ENCODE results near the gene TSHZ2.
"Not testable (repeated sequence)": the region's sequence is repeated elsewhere in the genome, so short reads cannot be mapped to it uniquely, and the experiment has no call there.

Gene TSHZ2

GRCh38 chr20:53020376-53020775 lies 48.2 kb downstream of the TSHZ2 start:
- no peak for TF ChIP-seq CTCF (IDR thresholded peaks at IDR 0.05; ENCODE audit: unreplicated experiment in 3 of 3)
- peaks cover 32% of the 10 kb centered on the region for H3K4me1 Mint-ChIP-seq
- no peak overlapping the region for H3K27ac Mint-ChIP-seq
- H3K9me3 Mint-ChIP-seq = peaks cover 2% of the 10 kb centered on the region
- H3K4me3 Mint-ChIP-seq = no peak overlapping the region
- peaks cover 42% of the 10 kb centered on the region for H3K36me3 Mint-ChIP-seq (ENCODE audit: low read depth)
- H3K27me3 Mint-ChIP-seq (ENCODE audit: low read depth) = no peaks in the 10 kb centered on the region

GRCh38 chr20:53020834-53021233 lies 48.7 kb downstream of the TSHZ2 start:
- Mint-ChIP-seq H3K36me3 (ENCODE audit: low read depth) (peaks cover 38% of the 10 kb centered on the region), H3K4me3 (no peak overlapping the region), H3K4me1 (peaks cover 36% of the 10 kb centered on the region), H3K27me3 (ENCODE audit: low read depth) (no peaks in the 10 kb centered on the region), H3K27ac (no peak overlapping the region), H3K9me3 (peaks cover 2% of the 10 kb centered on the region)
- TF ChIP-seq CTCF (IDR thresholded peaks at IDR 0.05; ENCODE audit: unreplicated experiment in 3 of 3) = no peak

- Mint-ChIP-seq H3K36me3 (ENCODE audit: low read depth) (peaks cover 27% of the 10 kb centered on the region), H3K27ac (no peak overlapping the region), H3K4me1 (peaks cover 40% of the 10 kb centered on the region), H3K9me3 (peaks cover 2% of the 10 kb centered on the region), H3K27me3 (ENCODE audit: low read depth) (no peaks in the 10 kb centered on the region), H3K4me3 (no peak overlapping the region)
- TF ChIP-seq CTCF (IDR thresholded peaks at IDR 0.05; ENCODE audit: unreplicated experiment in 3 of 3) = no peak
Observed at GRCh38 chr20:53021934-53022333, 49.8 kb downstream of the TSHZ2 start.

GRCh38 chr20:53023732-53024520 lies 51.8 kb downstream of the TSHZ2 start:
- Mint-ChIP-seq H3K4me1 (peaks cover 31% of the 10 kb centered on the region), H3K27me3 (ENCODE audit: low read depth) (no peaks in the 10 kb centered on the region), H3K4me3 (no peak overlapping the region), H3K36me3 (ENCODE audit: low read depth) (peaks cover 20% of the 10 kb centered on the region), H3K9me3 (no peaks in the 10 kb centered on the region), H3K27ac (peak overlapping the region in 2 of 3 experiments; percentile 42 to 46)
- no peak for TF ChIP-seq CTCF (IDR thresholded peaks at IDR 0.05; ENCODE audit: unreplicated experiment in 3 of 3)

GRCh38 chr20:53024653-53025052 lies 52.5 kb downstream of the TSHZ2 start:
- Mint-ChIP-seq H3K4me1 (peaks cover 30% of the 10 kb centered on the region), H3K36me3 (ENCODE audit: low read depth) (peaks cover 15% of the 10 kb centered on the region), H3K27ac (peak overlapping the region in 1 of 3 experiments; percentile 25)
- H3K4me3 Mint-ChIP-seq; H3K27me3 Mint-ChIP-seq (ENCODE audit: low read depth); H3K9me3 Mint-ChIP-seq: not testable (repeated sequence)

GRCh38 chr20:53027089-53027488 lies 54.9 kb downstream of the TSHZ2 start:
- no peaks in the 10 kb centered on the region for H3K9me3 Mint-ChIP-seq
- H3K4me1 Mint-ChIP-seq = peaks cover 36% of the 10 kb centered on the region
- H3K27me3 Mint-ChIP-seq (ENCODE audit: low read depth) = no peaks in the 10 kb centered on the region
- peak overlapping the region in 1 of 3 experiments; percentile 4 for H3K27ac Mint-ChIP-seq
- no peak overlapping the region for H3K4me3 Mint-ChIP-seq
- no peak for TF ChIP-seq CTCF (IDR thresholded peaks at IDR 0.05; ENCODE audit: unreplicated experiment in 3 of 3)
- H3K36me3 Mint-ChIP-seq (ENCODE audit: low read depth) = peaks cover 4% of the 10 kb centered on the region
